Measurements from ENCODE around the gene DEGS2.

- TF ChIP-seq CTCF (IDR thresholded peaks at IDR 0.05 in 8 of 11, conservative IDR thresholded peaks at IDR 0.05 in 3 of 11) (no peak), POLR2A (IDR thresholded peaks at IDR 0.05) (no peak)
Measured at GRCh38 chr14:100158566-100159093, 815 bp downstream of the DEGS2 start.

Measured in spleen (tissue), 7 donors.